HepG2 (cell line): ENCODE measurements around the gene ELOVL7. TPM values are rescaled to one million over a fixed set of nuclear protein-coding genes. Genes with fewer than 3 reads are reported as not detected.
A peak's percentile ranks its signal among the peaks of the same experiment; 100 is the strongest.

Experiments
- CHD2 ChIP-seq: IDR thresholded peaks from 2 replicates; pipeline ENCODE4 v1.6.1; 2011; ENCODE audit warnings: low read depth, low read length, improper control_type of control experiment
- ETV5 ChIP-seq: IDR thresholded peaks from 2 replicates; pipeline ENCODE4 v1.6.1; 2018; ENCODE audit warnings: missing biosample characterization, missing genetic modification reagents, inconsistent platforms, borderline replicate concordance
- HIVEP1 ChIP-seq: sonication (generic); formaldehyde crosslinking; IDR thresholded peaks from 2 replicates; pipeline ENCODE4 v1.4.0; 2020; ENCODE audit warnings: mild to moderate bottlenecking, missing genetic modification reagents
- HMG20B ChIP-seq: conservative IDR thresholded peaks from 2 replicates; pipeline ENCODE4 v1.6.1; 2016; ENCODE audit warnings: missing genetic modification reagents, missing compliant biosample characterization
- KDM6A ChIP-seq: IDR thresholded peaks from 2 replicates; pipeline ENCODE4 v1.6.1; 2016; ENCODE audit warnings: low read depth
- NCOA5 ChIP-seq: sonication (generic); formaldehyde crosslinking; IDR thresholded peaks from 2 replicates; pipeline ENCODE4 v1.4.0; 2020; ENCODE audit warnings: missing genetic modification reagents
- RAD21 ChIP-seq: fragments of 450-650 bp; formaldehyde crosslinking; IDR thresholded peaks from 2 replicates; pipeline ENCODE4 v1.5.0; 2020; ENCODE audit warnings: mild to moderate bottlenecking
- SRSF4 ChIP-seq: fragments of 200-400 bp; formaldehyde crosslinking; IDR thresholded peaks from one replicate; pipeline ENCODE4 v1.6.1; 2018; ENCODE audit warnings: mild to moderate bottlenecking, low read depth, low read length, moderate library complexity; ENCODE audit not compliant: poor library complexity, severe bottlenecking
- TRIM24 ChIP-seq: sonication (generic); formaldehyde crosslinking; IDR thresholded peaks from 2 replicates; pipeline ENCODE4 v1.8.0; 2022; ENCODE audit warnings: mild to moderate bottlenecking, missing genetic modification reagents
- ZNF468 ChIP-seq: sonication (generic); formaldehyde crosslinking; IDR thresholded peaks from 2 replicates; pipeline ENCODE4 v1.8.0; 2022; ENCODE audit warnings: mild to moderate bottlenecking, moderate library complexity, missing genetic modification reagents
- ZNF501 ChIP-seq: sonication (generic); formaldehyde crosslinking; IDR thresholded peaks from 2 replicates; pipeline ENCODE4 v1.5.1; 2020; ENCODE audit warnings: mild to moderate bottlenecking, moderate library complexity, missing genetic modification reagents
- ZNF543 ChIP-seq: sonication (generic); formaldehyde crosslinking; IDR thresholded peaks from 2 replicates; pipeline ENCODE4 v1.4.0; 2020; ENCODE audit warnings: mild to moderate bottlenecking, missing genetic modification reagents
- ZNF563 ChIP-seq: sonication (generic); formaldehyde crosslinking; IDR thresholded peaks from 2 replicates; pipeline ENCODE4 v1.8.0; 2022; ENCODE audit warnings: mild to moderate bottlenecking, moderate library complexity, missing genetic modification reagents
- ZNF570 ChIP-seq: sonication (generic); formaldehyde crosslinking; IDR thresholded peaks from 2 replicates; pipeline ENCODE4 v1.4.0; 2020; ENCODE audit warnings: mild to moderate bottlenecking, missing genetic modification reagents, borderline replicate concordance
- ZNF75D ChIP-seq: sonication (generic); formaldehyde crosslinking; IDR thresholded peaks from 2 replicates; pipeline ENCODE4 v1.8.1; 2023; ENCODE audit warnings: missing genetic modification reagents, mild to moderate bottlenecking, borderline replicate concordance
- ZNF883 ChIP-seq: sonication (generic); formaldehyde crosslinking; IDR thresholded peaks from 2 replicates; pipeline ENCODE4 v1.5.1; 2020; ENCODE audit warnings: mild to moderate bottlenecking, missing genetic modification reagents; ENCODE audit errors: not compliant biosample characterization
- polyA plus RNA-seq, 8 experiments: library from polyadenylated mRNA; depleted of rRNA in 3 of 8; stranded (reverse) in 7 of 8; unstranded in 1 of 8; fragments of >200 nt; fragmentation: Illumina TruSeq in 4 of 8; extraction: Trizol in 4 of 8; gene quantifications; 2 replicates each; pipeline versions ENCODE4 v1.2.1 to v1.2.3, GENCODE V29; 2011 to 2016; ENCODE audit warnings: low read depth in 4 of 8, missing spikeins in 1 of 8, mixed read lengths in 1 of 8; ENCODE audit not compliant: insufficient read depth in 1 of 8
- total RNA-seq, 5 experiments: library from RNA; depleted of rRNA; stranded (reverse); fragments of >200 nt; fragmentation: Illumina TruSeq; extraction: Trizol; gene quantifications; 2 replicates each; pipeline ENCODE4 v1.2.3, GENCODE V29; 2016; ENCODE audit warnings: low read depth in 1 of 5
- TF ChIP-seq, protein P1 (sequence below): sonication (generic); formaldehyde crosslinking; IDR thresholded peaks from 2 replicates; pipeline ENCODE4 v1.9.0; 2021; ENCODE audit warnings: missing genetic modification reagents, mild to moderate bottlenecking, borderline replicate concordance
- TF ChIP-seq, protein P2 (sequence below): IDR thresholded peaks from 2 replicates; pipeline ENCODE4 v1.6.1; 2018; ENCODE audit warnings: missing genetic modification reagents
- TF ChIP-seq, protein P3 (sequence below): sonication (generic); formaldehyde crosslinking; IDR thresholded peaks from 2 replicates; pipeline ENCODE4 v1.8.1; 2023; ENCODE audit warnings: mild to moderate bottlenecking, moderate library complexity, missing genetic modification reagents
- TF ChIP-seq, protein P4 (sequence below), 2 experiments: fragments of 450-650 bp in 1 of 2; sonication (generic) in 1 of 2; formaldehyde crosslinking; IDR thresholded peaks; 2 replicates each; pipeline versions ENCODE4 v1.5.0 to v1.8.0; 2020 to 2022; ENCODE audit warnings: mild to moderate bottlenecking in 1 of 2, missing genetic modification reagents in 1 of 2
- TF ChIP-seq, protein P5 (sequence below): IDR thresholded peaks from 2 replicates; pipeline ENCODE4 v1.6.1; 2016; ENCODE audit warnings: missing biosample characterization, missing genetic modification reagents, low read depth

ELOVL7 gene
- total and polyA plus RNA-seq, 2 of the 13 experiments (the other 11 are each of a cell fraction or from before 2014, with no cell fraction given) = 4.5 to 7.3 TPM

DNA sequence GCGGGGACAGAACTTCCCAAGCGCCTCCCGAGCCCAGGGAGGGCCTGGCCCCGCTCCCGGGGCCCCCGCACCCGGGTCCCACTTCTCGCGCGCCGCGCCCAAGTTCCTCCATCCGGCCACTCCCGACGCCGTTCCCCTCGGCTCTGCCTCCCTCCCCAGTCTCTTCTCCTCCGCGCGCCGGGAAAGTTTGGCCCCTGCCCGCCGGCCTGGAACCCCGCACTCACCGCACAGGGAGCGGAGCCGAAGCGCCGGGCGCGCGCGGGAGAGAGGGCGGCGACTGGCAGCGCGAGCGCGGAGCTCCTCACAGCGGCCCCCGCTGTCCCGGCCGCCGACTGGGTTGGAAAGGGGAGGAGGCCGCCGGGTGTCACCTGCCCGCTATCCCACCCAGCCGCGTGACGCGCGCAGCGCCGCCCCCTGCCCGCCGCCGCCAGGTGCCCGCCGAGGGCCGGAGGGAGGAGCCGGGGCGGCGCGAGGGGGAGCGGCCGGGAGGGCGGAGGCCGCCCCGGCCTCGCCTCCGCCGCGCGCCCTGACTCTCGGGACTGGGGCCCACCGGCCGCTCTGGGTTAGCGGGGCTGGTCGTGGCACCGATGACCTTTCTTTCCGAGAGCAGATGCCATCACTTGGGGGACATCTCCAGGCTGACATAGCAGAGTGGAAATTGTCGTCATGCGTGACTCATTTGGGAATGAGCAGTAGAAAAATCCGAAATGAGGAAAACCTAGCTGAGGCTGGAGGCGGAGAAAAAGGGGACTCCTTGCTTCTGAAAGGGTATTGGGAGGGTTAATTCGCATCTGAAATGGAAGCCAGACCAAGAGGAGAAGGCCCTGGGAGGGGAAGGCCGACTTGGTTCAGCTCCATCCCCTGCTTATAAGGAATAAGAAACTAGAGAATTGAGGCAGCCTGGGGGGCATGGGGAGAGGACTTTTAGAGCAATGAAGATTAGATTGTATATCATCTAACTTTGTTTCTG lies at the start of gene ELOVL7 (continued):
- TF ChIP-seq, protein P1, sequence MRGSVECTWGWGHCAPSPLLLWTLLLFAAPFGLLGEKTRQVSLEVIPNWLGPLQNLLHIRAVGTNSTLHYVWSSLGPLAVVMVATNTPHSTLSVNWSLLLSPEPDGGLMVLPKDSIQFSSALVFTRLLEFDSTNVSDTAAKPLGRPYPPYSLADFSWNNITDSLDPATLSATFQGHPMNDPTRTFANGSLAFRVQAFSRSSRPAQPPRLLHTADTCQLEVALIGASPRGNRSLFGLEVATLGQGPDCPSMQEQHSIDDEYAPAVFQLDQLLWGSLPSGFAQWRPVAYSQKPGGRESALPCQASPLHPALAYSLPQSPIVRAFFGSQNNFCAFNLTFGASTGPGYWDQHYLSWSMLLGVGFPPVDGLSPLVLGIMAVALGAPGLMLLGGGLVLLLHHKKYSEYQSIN (CRISPR knock-in tag) = no peak
- TF ChIP-seq KDM6A (no peak), TRIM24 (CRISPR knock-in tag) (no peak), ZNF883 (CRISPR knock-in tag) (peak; percentile 56), NCOA5 (CRISPR knock-in tag) (no peak), ZNF543 (CRISPR knock-in tag) (peak; percentile 61; the same call in 1 of the 2 replicates), SRSF4 (no peak), ZNF468 (CRISPR knock-in tag) (no peak), ZNF501 (peak; percentile 81; the same call in 1 of the 2 replicates), RAD21 (CRISPR knock-in tag) (peak; percentile 79), ZNF570 (CRISPR knock-in tag) (no peak), ZNF563 (CRISPR knock-in tag) (no peak), ETV5 (CRISPR knock-in tag) (no peak), CHD2 (no peak), HIVEP1 (CRISPR knock-in tag) (no peak), ZNF75D (CRISPR knock-in tag) (no peak), HMG20B (CRISPR knock-in tag) (no peak)
- TF ChIP-seq, protein P2, sequence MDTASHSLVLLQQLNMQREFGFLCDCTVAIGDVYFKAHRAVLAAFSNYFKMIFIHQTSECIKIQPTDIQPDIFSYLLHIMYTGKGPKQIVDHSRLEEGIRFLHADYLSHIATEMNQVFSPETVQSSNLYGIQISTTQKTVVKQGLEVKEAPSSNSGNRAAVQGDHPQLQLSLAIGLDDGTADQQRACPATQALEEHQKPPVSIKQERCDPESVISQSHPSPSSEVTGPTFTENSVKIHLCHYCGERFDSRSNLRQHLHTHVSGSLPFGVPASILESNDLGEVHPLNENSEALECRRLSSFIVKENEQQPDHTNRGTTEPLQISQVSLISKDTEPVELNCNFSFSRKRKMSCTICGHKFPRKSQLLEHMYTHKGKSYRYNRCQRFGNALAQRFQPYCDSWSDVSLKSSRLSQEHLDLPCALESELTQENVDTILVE (CRISPR knock-in tag) = no peak
- TF ChIP-seq, protein P3, sequence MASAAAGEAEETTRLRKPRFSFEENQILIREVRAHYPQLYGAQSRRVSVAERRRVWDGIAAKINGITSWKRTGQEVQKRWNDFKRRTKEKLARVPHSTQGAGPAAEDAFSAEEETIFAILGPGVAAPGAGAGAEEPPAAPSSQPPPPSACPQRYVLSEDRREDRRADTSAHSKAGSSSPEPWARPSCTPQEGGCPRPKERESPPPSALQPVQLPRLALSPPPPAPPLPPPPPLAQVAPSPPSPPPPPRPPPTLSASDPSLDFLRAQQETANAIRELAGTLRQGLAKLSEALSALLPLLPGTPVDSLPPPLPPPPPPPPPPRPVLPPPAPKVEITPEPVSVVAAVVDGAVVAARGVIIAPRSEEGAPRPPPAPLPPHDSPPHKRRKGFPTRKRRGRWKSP (CRISPR knock-in tag) = peak; percentile 84
- TF ChIP-seq, protein P4, sequence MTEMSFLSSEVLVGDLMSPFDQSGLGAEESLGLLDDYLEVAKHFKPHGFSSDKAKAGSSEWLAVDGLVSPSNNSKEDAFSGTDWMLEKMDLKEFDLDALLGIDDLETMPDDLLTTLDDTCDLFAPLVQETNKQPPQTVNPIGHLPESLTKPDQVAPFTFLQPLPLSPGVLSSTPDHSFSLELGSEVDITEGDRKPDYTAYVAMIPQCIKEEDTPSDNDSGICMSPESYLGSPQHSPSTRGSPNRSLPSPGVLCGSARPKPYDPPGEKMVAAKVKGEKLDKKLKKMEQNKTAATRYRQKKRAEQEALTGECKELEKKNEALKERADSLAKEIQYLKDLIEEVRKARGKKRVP (CRISPR knock-in tag; IDR thresholded peaks at IDR 0.05) = 0 out of 4 replicates have a peak, but pooled peaks of 1 of the 2 experiments have one; percentile 31
- TF ChIP-seq, protein P5, sequence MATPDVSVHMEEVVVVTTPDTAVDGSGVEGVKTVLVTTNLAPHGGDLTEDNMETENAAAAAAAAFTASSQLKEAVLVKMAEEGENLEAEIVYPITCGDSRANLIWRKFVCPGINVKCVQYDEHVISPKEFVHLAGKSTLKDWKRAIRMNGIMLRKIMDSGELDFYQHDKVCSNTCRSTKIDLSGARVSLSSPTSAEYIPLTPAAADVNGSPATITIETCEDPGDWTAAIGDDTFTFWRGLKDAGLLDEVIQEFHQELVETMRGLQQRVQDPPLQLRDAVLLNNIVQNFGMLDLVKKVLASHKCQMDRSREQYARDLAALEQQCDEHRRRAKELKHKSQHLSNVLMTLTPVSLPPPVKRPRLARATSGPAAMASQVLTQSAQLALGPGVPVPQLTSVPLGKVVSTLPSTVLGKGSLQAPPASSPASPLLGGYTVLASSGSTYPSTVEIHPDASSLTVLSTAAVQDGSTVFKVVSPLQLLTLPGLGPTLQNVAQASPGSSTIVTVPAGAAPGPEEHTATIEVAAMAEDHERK (CRISPR knock-in tag) = no peak
